ENCODE results near the gene ZBTB42. TPM values are rescaled to one million over a fixed set of nuclear protein-coding genes. Genes with fewer than 3 reads are reported as not detected.

Gene ZBTB42
- total and polyA plus RNA-seq, 2 donors (not counting 3 experiments of a cell fraction or from before 2014, with no cell fraction given), result 3.1 to 3.8 TPM

GRCh38 chr14:104757238-104757585 lies 43.7 kb upstream of the ZBTB42 start:
- POLR2A ChIA-PET, result no interaction called here
- dilution Hi-C loops (cut with MboI; ENCODE audit: extremely low pct_ligation_motif_present, low sequenced_read_pairs), result no loop called here
- no peak for FAIRE-seq
- Histone ChIP-seq H3K9me1 (replicated peaks; ENCODE audit: control insufficient read depth, extremely low read depth, insufficient read depth, low read length) (no peaks in the 10 kb centered on the region), H3K79me2 (ENCODE audit: control insufficient read depth, insufficient read depth, low read length) (peaks cover 24% of the 10 kb centered on the region), H2AFZ (ENCODE audit: low read depth, low read length) (no peak overlapping the region), H3K27ac (ENCODE audit: insufficient read depth, low read depth, low read length) (no peak overlapping the region), H3K4me3 (replicated peaks in 1 of 3; ENCODE audit: insufficient read depth in 1 of 3, low read depth in 1 of 3, low read length in 3 of 3) (no peak overlapping the region), H3K36me3 (ENCODE audit: control insufficient read depth in 2 of 2, extremely low read depth in 1 of 2, insufficient read depth in 2 of 2, low read length in 2 of 2) (peaks cover 0 to 40% of the 10 kb centered on the region in 2 experiments), H3K9ac (replicated peaks; ENCODE audit: extremely low read depth, insufficient read depth, low read length) (no peak overlapping the region), H3K9me3 (replicated peaks; ENCODE audit: control insufficient read depth, insufficient read depth, low read length) (no peaks in the 10 kb centered on the region), H4K20me1 (replicated peaks; ENCODE audit: control insufficient read depth, extremely low read depth, insufficient read depth, low read length) (no peaks in the 10 kb centered on the region), H3K4me1 (ENCODE audit: control insufficient read depth, extremely low read depth, insufficient read depth, low read length) (peaks cover 8% of the 10 kb centered on the region), H3K4me2 (ENCODE audit: insufficient read depth, low read length) (no peak overlapping the region), H3K27me3 (ENCODE audit: control insufficient read depth in 2 of 2, insufficient read depth in 2 of 2, low read length in 2 of 2) (no peaks in the 10 kb centered on the region)
- no peak for DNase-seq (ENCODE audit: low read depth, low spot score)
- CTCF ChIA-PET, result interaction anchor here (2.4 kb wide), 1 partner anchor 11 kb away, joined by 16 read pairs; no protein-coding TSS in a partner anchor
- BruUV-seq (replicated peaks), result no TSS peak
- TF ChIP-seq MAX (IDR thresholded peaks at IDR 0.05; ENCODE audit: insufficient read depth, insufficient read length), result no peak
- TF ChIP-seq MYC (IDR thresholded peaks at IDR 0.05; ENCODE audit: low read depth, low read length), result no peak
- TF ChIP-seq POLR2AphosphoS5 (IDR thresholded peaks at IDR 0.05; ENCODE audit: insufficient read depth, low read depth, low read length), result no peak
- intact Hi-C loops (cut with micrococcal nuclease), result no loop called here

GRCh38 chr14:104757681-104758392 lies 43.1 kb upstream of the ZBTB42 start:
- Histone ChIP-seq H3K9ac (replicated peaks; ENCODE audit: extremely low read depth, insufficient read depth, low read length) (no peak overlapping the region), H3K27ac (ENCODE audit: insufficient read depth, low read depth, low read length) (no peak overlapping the region), H3K9me3 (replicated peaks; ENCODE audit: control insufficient read depth, insufficient read depth, low read length) (no peaks in the 10 kb centered on the region), H3K36me3 (ENCODE audit: control insufficient read depth in 2 of 2, extremely low read depth in 1 of 2, insufficient read depth in 2 of 2, low read length in 2 of 2) (peaks cover 0 to 40% of the 10 kb centered on the region in 2 experiments), H3K4me2 (ENCODE audit: insufficient read depth, low read length) (no peak overlapping the region), H3K4me1 (ENCODE audit: control insufficient read depth, extremely low read depth, insufficient read depth, low read length) (peaks cover 8% of the 10 kb centered on the region), H4K20me1 (replicated peaks; ENCODE audit: control insufficient read depth, extremely low read depth, insufficient read depth, low read length) (no peaks in the 10 kb centered on the region), H3K79me2 (ENCODE audit: control insufficient read depth, insufficient read depth, low read length) (peaks cover 24% of the 10 kb centered on the region), H2AFZ (ENCODE audit: low read depth, low read length) (no peak overlapping the region), H3K27me3 (ENCODE audit: control insufficient read depth in 2 of 2, insufficient read depth in 2 of 2, low read length in 2 of 2) (no peaks in the 10 kb centered on the region), H3K9me1 (replicated peaks; ENCODE audit: control insufficient read depth, extremely low read depth, insufficient read depth, low read length) (no peaks in the 10 kb centered on the region), H3K4me3 (replicated peaks in 1 of 3; ENCODE audit: insufficient read depth in 1 of 3, low read depth in 1 of 3, low read length in 3 of 3) (no peak overlapping the region)
- ChIA-PET CTCF (interaction anchor here (2.4 kb wide), 1 partner anchor 11 kb away, joined by 16 read pairs; no protein-coding TSS in a partner anchor), POLR2A (no interaction called here)
- TF ChIP-seq POLR2AphosphoS5 (IDR thresholded peaks at IDR 0.05; ENCODE audit: insufficient read depth, low read depth, low read length) (no peak), MYC (IDR thresholded peaks at IDR 0.05; ENCODE audit: low read depth, low read length) (no peak)
- DNase-seq (ENCODE audit: low read depth, low spot score) (no peak), FAIRE-seq (no peak)
- BruUV-seq (replicated peaks), result no TSS peak
- dilution Hi-C loops (cut with MboI; ENCODE audit: extremely low pct_ligation_motif_present, low sequenced_read_pairs), result no loop called here
- intact Hi-C loops (cut with micrococcal nuclease), result no loop called here
